SK-N-SH treated with all-trans-retinoic acid at 6 μM for 48 hours (cell line): ENCODE results near the gene CHIA.

Experiments
- ATAC-seq: fragments of 200-7000 bp; cut with Tn5 transposase; 3 replicates; pipeline ENCODE4 v1.9.1; 2020; ENCODE audit warnings: mild to moderate bottlenecking, moderate library complexity
- ARNTL ChIP-seq: fragments of 450-650 bp; formaldehyde crosslinking; IDR thresholded peaks from 2 replicates; pipeline ENCODE4 v1.5.0; 2020; ENCODE audit warnings: low read depth, mild to moderate bottlenecking, moderate library complexity, borderline replicate concordance
- BACH2 ChIP-seq: fragments of 250-450 bp; sonication (Bioruptor Pico); IDR thresholded peaks from 2 replicates; pipeline ENCODE4 v1.9.0; 2021; ENCODE audit warnings: mild to moderate bottlenecking, borderline replicate concordance
- CREB5 ChIP-seq: fragments of 250-450 bp; sonication (Bioruptor Pico); IDR thresholded peaks from 2 replicates; pipeline ENCODE4 v1.5.1; 2020; ENCODE audit warnings: low read depth, mild to moderate bottlenecking, moderate library complexity
- CSDC2 ChIP-seq: fragments of 250-450 bp; sonication (Bioruptor Pico); IDR thresholded peaks from 2 replicates; pipeline ENCODE4 v1.5.0; 2020; ENCODE audit warnings: mild to moderate bottlenecking, moderate library complexity
- CSRNP3 ChIP-seq: fragments of 250-450 bp; sonication (Bioruptor Pico); IDR thresholded peaks from 2 replicates; pipeline ENCODE4 v1.5.1; 2021; ENCODE audit warnings: mild to moderate bottlenecking, moderate library complexity
- ESRRG ChIP-seq: fragments of 250-450 bp; sonication (Bioruptor Pico); IDR thresholded peaks from 2 replicates; pipeline ENCODE4 v1.6.1; 2021; ENCODE audit warnings: mild to moderate bottlenecking
- GLIS3 ChIP-seq: fragments of 250-450 bp; sonication (Bioruptor Pico); IDR thresholded peaks from 2 replicates; pipeline ENCODE4 v1.5.0; 2020; ENCODE audit warnings: mild to moderate bottlenecking, moderate library complexity
- ISL1 ChIP-seq: fragments of 250-450 bp; sonication (Bioruptor Pico); IDR thresholded peaks from 2 replicates; pipeline ENCODE4 v2.1.2; 2022; ENCODE audit warnings: mild to moderate bottlenecking, moderate library complexity
- PATZ1 ChIP-seq: fragments of 250-450 bp; sonication (Bioruptor Pico); IDR thresholded peaks from 2 replicates; pipeline ENCODE4 v1.8.0; 2020; ENCODE audit warnings: mild to moderate bottlenecking, moderate library complexity, borderline replicate concordance
- POU6F1 ChIP-seq: fragments of 250-450 bp; sonication (Bioruptor Pico); IDR thresholded peaks from 2 replicates; pipeline ENCODE4 v1.8.0; 2021; ENCODE audit warnings: low read depth, mild to moderate bottlenecking, moderate library complexity, borderline replicate concordance
- PPARA ChIP-seq: fragments of 250-450 bp; sonication (Bioruptor Pico); IDR thresholded peaks from 2 replicates; pipeline ENCODE4 v1.5.0; 2020; ENCODE audit warnings: mild to moderate bottlenecking, borderline replicate concordance
- TCF4 ChIP-seq: fragments of 250-450 bp; sonication (Bioruptor Pico); IDR thresholded peaks from 2 replicates; pipeline ENCODE4 v1.8.0; 2021; ENCODE audit warnings: mild to moderate bottlenecking, moderate library complexity, borderline replicate concordance
- TOX ChIP-seq: fragments of 250-450 bp; sonication (Bioruptor Pico); IDR thresholded peaks from 2 replicates; pipeline ENCODE4 v1.8.0; 2021; ENCODE audit warnings: mild to moderate bottlenecking, moderate library complexity, borderline replicate concordance
- ZC3H10 ChIP-seq: fragments of 250-450 bp; sonication (Bioruptor Pico); IDR thresholded peaks from 2 replicates; pipeline ENCODE4 v1.5.1; 2021; ENCODE audit warnings: mild to moderate bottlenecking, moderate library complexity
- ZFP3 ChIP-seq: fragments of 250-450 bp; sonication (Bioruptor Pico); IDR thresholded peaks from 2 replicates; pipeline ENCODE4 v1.5.0; 2020; ENCODE audit warnings: mild to moderate bottlenecking, moderate library complexity
- ZFP30 ChIP-seq: fragments of 450-650 bp; formaldehyde crosslinking; IDR thresholded peaks from 2 replicates; pipeline ENCODE4 v1.5.0; 2022; ENCODE audit warnings: mild to moderate bottlenecking, moderate library complexity
- ZNF565 ChIP-seq: fragments of 450-650 bp; formaldehyde crosslinking; conservative IDR thresholded peaks from 2 replicates; pipeline ENCODE4 v1.5.0; 2020; ENCODE audit warnings: low read depth, mild to moderate bottlenecking, moderate library complexity
- ZNF70 ChIP-seq: fragments of 450-650 bp; formaldehyde crosslinking; IDR thresholded peaks from 2 replicates; pipeline ENCODE4 v1.5.0; 2020; ENCODE audit warnings: mild to moderate bottlenecking, moderate library complexity

The CHIA gene

GRCh38 chr1:111271464-111271801 lies 19.2 kb upstream of the CHIA start (continued):
- no peak for TF ChIP-seq CREB5 (CRISPR knock-in tag)
- TF ChIP-seq ZFP30, result no peak
- no peak for TF ChIP-seq ZFP3
- no peak for TF ChIP-seq PPARA (CRISPR knock-in tag)
- TF ChIP-seq, all 23 proteins: peak for 0

- no peak for ATAC-seq
- TF ChIP-seq ZFP30 (no peak), ZNF565 (no peak), CREB5 (CRISPR knock-in tag) (no peak), TCF4 (CRISPR knock-in tag) (no peak), ZC3H10 (CRISPR knock-in tag) (no peak), TOX (no peak), ISL1 (CRISPR knock-in tag) (no peak), ZFP3 (no peak), GLIS3 (CRISPR knock-in tag) (no peak), POU6F1 (CRISPR knock-in tag) (no peak), PPARA (CRISPR knock-in tag) (no peak), ZNF70 (no peak)
Observed at GRCh38 chr1:111272081-111272480, 18.6 kb upstream of the CHIA start.

- TF ChIP-seq TCF4 (CRISPR knock-in tag) (no peak), TOX (no peak), PPARA (CRISPR knock-in tag) (no peak), CSRNP3 (CRISPR knock-in tag) (no peak), ARNTL (no peak), ESRRG (CRISPR knock-in tag) (no peak), ZFP30 (no peak), PATZ1 (CRISPR knock-in tag) (no peak), CREB5 (CRISPR knock-in tag) (no peak), POU6F1 (CRISPR knock-in tag) (no peak), CSDC2 (CRISPR knock-in tag) (no peak)
- no peak for ATAC-seq
Observed at GRCh38 chr1:111274653-111275052, 16.0 kb upstream of the CHIA start.

- peak; percentile 74 for ATAC-seq
Observed at GRCh38 chr1:111275079-111275478, 15.6 kb upstream of the CHIA start.

More at GRCh38 chr1:111275079-111275478, 15.6 kb upstream of the CHIA start:
- no peak for TF ChIP-seq GLIS3 (CRISPR knock-in tag)
- TF ChIP-seq POU6F1 (CRISPR knock-in tag), result no peak
- no peak for TF ChIP-seq ISL1 (CRISPR knock-in tag)
- no peak for TF ChIP-seq BACH2 (CRISPR knock-in tag)
- no peak for TF ChIP-seq TOX
- TF ChIP-seq, all 23 proteins: peak for 0
